Hepatocyte (in vitro differentiated cells): Measurements from ENCODE around the gene GRIK1. TPM values are rescaled to one million over a fixed set of nuclear protein-coding genes. Genes with fewer than 3 reads are reported as not detected.

Experiments used
- DNase-seq: peaks from one replicate; pipeline ENCODE4 v3.0.0-alpha.2; 2016; ENCODE audit warnings: low spot score
- H2AFZ ChIP-seq: fragments of 200-600 bp; sonication (generic); 2 replicates; pipeline ENCODE4 v1.6.0; 2016; ENCODE audit warnings: antibody characterized with exemption, mild to moderate bottlenecking
- H3K27ac ChIP-seq: fragments of 200-600 bp; sonication (generic); 2 replicates; pipeline ENCODE4 v1.5.1; 2016; ENCODE audit warnings: mild to moderate bottlenecking
- H3K27me3 ChIP-seq: fragments of 200-600 bp; sonication (generic); 2 replicates; pipeline ENCODE4 v1.6.1; 2016
- H3K36me3 ChIP-seq: fragments of 200-600 bp; sonication (generic); replicated peaks from 2 replicates; pipeline ENCODE4 v1.5.1; 2016; ENCODE audit warnings: low read depth; ENCODE audit not compliant: insufficient read depth
- H3K4me1 ChIP-seq: fragments of 200-600 bp; sonication (generic); 2 replicates; pipeline ENCODE4 v1.5.1; 2016; ENCODE audit warnings: mild to moderate bottlenecking, moderate library complexity; ENCODE audit not compliant: insufficient read depth
- H3K4me2 ChIP-seq: fragments of 200-600 bp; sonication (generic); 2 replicates; pipeline ENCODE4 v1.6.0; 2016
- H3K4me3 ChIP-seq: fragments of 200-600 bp; sonication (generic); 2 replicates; pipeline ENCODE4 v1.5.1; 2016; ENCODE audit warnings: mild to moderate bottlenecking
- H3K79me2 ChIP-seq: fragments of 200-600 bp; sonication (generic); 2 replicates; pipeline ENCODE4 v1.6.0; 2017; ENCODE audit warnings: mild to moderate bottlenecking
- H3K9me2 ChIP-seq: fragments of 200-600 bp; sonication (generic); replicated peaks from 2 replicates; pipeline ENCODE4 v1.6.0; 2017; ENCODE audit warnings: mild to moderate bottlenecking; ENCODE audit not compliant: insufficient read depth
- H3K9me3 ChIP-seq: fragments of 200-600 bp; sonication (generic); 2 replicates; pipeline ENCODE4 v1.5.1; 2016; ENCODE audit warnings: low read depth, mild to moderate bottlenecking
- H4K20me1 ChIP-seq: fragments of 200-600 bp; sonication (generic); 2 replicates; pipeline ENCODE4 v1.6.0; 2016; ENCODE audit warnings: mild to moderate bottlenecking; ENCODE audit not compliant: insufficient read depth, poor library complexity, severe bottlenecking
- CTCF ChIP-seq: fragments of 200-600 bp; sonication (generic); IDR thresholded peaks from 2 replicates; pipeline ENCODE4 v1.5.1; 2016; ENCODE audit warnings: antibody characterized with exemption, mild to moderate bottlenecking; ENCODE audit not compliant: poor library complexity
- EZH2 ChIP-seq: fragments of 200-600 bp; sonication (generic); IDR thresholded peaks from 2 replicates; pipeline ENCODE4 v1.6.1; 2016; ENCODE audit warnings: antibody characterized with exemption, mild to moderate bottlenecking, borderline replicate concordance
- EZH2phosphoT487 ChIP-seq: fragments of 200-600 bp; sonication (generic); IDR thresholded peaks from one replicate; pipeline ENCODE4 v1.6.1; 2018; ENCODE audit warnings: antibody characterized with exemption, mild to moderate bottlenecking, low read depth, moderate library complexity; ENCODE audit not compliant: unreplicated experiment, severe bottlenecking
- WGBS: methylation state at CpG from one replicate; pipeline ENCODE4 v1.1.6; 2016; ENCODE audit warnings: low lambda C conversion rate; ENCODE audit errors: missing lambda C conversion rate; 5-methylcytosine and 5-hydroxymethylcytosine counted together
- polyA plus RNA-seq: library from polyadenylated mRNA; unstranded; fragments of >200 nt; fragmentation: Nextera tagmentation; extraction: Ambion mirVana; gene quantifications from 2 replicates; pipeline ENCODE4 v1.2.1, GENCODE V29; 2016
- total RNA-seq: library from RNA; depleted of rRNA; stranded (reverse); fragments of >200 nt; gene quantifications from 2 replicates; pipeline ENCODE4 v1.2.3, GENCODE V29; 2014

Gene GRIK1
- total and polyA plus RNA-seq, 2 experiments from 2014 or later: 0.77 to 2.3 TPM

- DNase-seq: no peak
- H3K4me1 ChIP-seq: no peaks in the 10 kb centered on the region
- H4K20me1 ChIP-seq: no peaks in the 10 kb centered on the region
- H3K36me3 ChIP-seq: no peaks in the 10 kb centered on the region
- no peaks in the 10 kb centered on the region for H3K79me2 ChIP-seq
- no peak overlapping the region for H3K4me3 ChIP-seq
- TF ChIP-seq EZH2 (no peak), CTCF (no peak), EZH2phosphoT487 (no peak)
- H3K9me3 ChIP-seq: no peaks in the 10 kb centered on the region
- H3K27ac ChIP-seq: no peak overlapping the region
- H2AFZ ChIP-seq: no peak overlapping the region
- WGBS: 90% methylated on average over 2 of the region's 2 CpGs
- H3K4me2 ChIP-seq: no peak overlapping the region
- H3K27me3 ChIP-seq: no peaks in the 10 kb centered on the region
- H3K9me2 ChIP-seq: no peaks in the 10 kb centered on the region
Observed at GRCh38 chr21:29716753-29717152, 223.0 kb downstream of the GRIK1 start.

GRCh38 chr21:29715089-29715488 lies 224.7 kb downstream of the GRIK1 start:
- Histone ChIP-seq H3K4me2 (no peak overlapping the region), H3K36me3 (no peaks in the 10 kb centered on the region), H3K9me2 (no peaks in the 10 kb centered on the region), H2AFZ (no peak overlapping the region), H3K27me3 (no peaks in the 10 kb centered on the region), H3K27ac (no peak overlapping the region), H3K9me3 (no peaks in the 10 kb centered on the region), H3K4me3 (no peak overlapping the region), H3K4me1 (no peaks in the 10 kb centered on the region), H3K79me2 (no peaks in the 10 kb centered on the region), H4K20me1 (no peaks in the 10 kb centered on the region)
- no peak for TF ChIP-seq EZH2
- no peak for DNase-seq
- WGBS: 95% methylated on average over 2 of the region's 2 CpGs

GRCh38 chr21:29712818-29713217 lies 227.0 kb downstream of the GRIK1 start:
- Histone ChIP-seq H3K79me2 (no peaks in the 10 kb centered on the region), H2AFZ (no peak overlapping the region), H3K9me3 (no peaks in the 10 kb centered on the region), H3K9me2 (no peaks in the 10 kb centered on the region), H3K4me1 (no peaks in the 10 kb centered on the region), H3K4me2 (no peak overlapping the region), H3K27ac (no peak overlapping the region), H3K36me3 (no peaks in the 10 kb centered on the region), H3K27me3 (no peaks in the 10 kb centered on the region), H4K20me1 (no peaks in the 10 kb centered on the region), H3K4me3 (no peak overlapping the region)
- 41% methylated on average over 2 of the region's 2 CpGs for WGBS
- DNase-seq: no peak
- TF ChIP-seq EZH2phosphoT487 (no peak), EZH2 (no peak), CTCF (no peak)

GRCh38 chr21:29711236-29711635 lies 228.6 kb downstream of the GRIK1 start:
- H3K4me1 ChIP-seq: no peaks in the 10 kb centered on the region
- no peak for DNase-seq
- H3K4me2 ChIP-seq: no peak overlapping the region
- H3K79me2 ChIP-seq: no peaks in the 10 kb centered on the region
- no peaks in the 10 kb centered on the region for H3K27me3 ChIP-seq
- H3K27ac ChIP-seq: no peak overlapping the region
- H3K9me3 ChIP-seq: no peaks in the 10 kb centered on the region
- no peak for TF ChIP-seq CTCF
- TF ChIP-seq EZH2phosphoT487: no peak
- no peak for TF ChIP-seq EZH2
- H2AFZ ChIP-seq: no peak overlapping the region
- H4K20me1 ChIP-seq: no peaks in the 10 kb centered on the region
- no peaks in the 10 kb centered on the region for H3K36me3 ChIP-seq
- no peaks in the 10 kb centered on the region for H3K9me2 ChIP-seq
- H3K4me3 ChIP-seq: no peak overlapping the region
